ENCODE results near the gene TMEM106C.

The TMEM106C gene

GRCh38 chr12:47944685-47945340 is 18.6 kb upstream of the TMEM106C start:
- no peak overlapping the region for H2BK15ac ChIP-seq (ENCODE audit: low read length)
- no peak overlapping the region for H4K91ac ChIP-seq (ENCODE audit: low read depth, low read length, poor library complexity)
- no peak overlapping the region for H3K4me2 ChIP-seq (ENCODE audit: insufficient read depth, low read length, poor library complexity, severe bottlenecking)
- no CpG with 5 or more reads among the region's 6 CpGs for WGBS, 2 donors (ENCODE audit: extremely low coverage in 2 of 2, insufficient read length in 2 of 2, insufficient replicate concordance in 1 of 2)
- H3K79me1 ChIP-seq (ENCODE audit: low read depth, low read length) = no peaks in the 10 kb centered on the region
- peak overlapping the region; percentile 15 for H3K23ac ChIP-seq (ENCODE audit: low read depth, low read length, poor library complexity)
- H2BK120ac ChIP-seq (ENCODE audit: low read depth, low read length) = no peak overlapping the region
- no peaks in the 10 kb centered on the region for H3K9me3 ChIP-seq (replicated peaks in 1 of 2; ENCODE audit: control insufficient read depth in 2 of 2, insufficient read depth in 1 of 2, low read depth in 1 of 2, low read length in 2 of 2)
- no peak overlapping the region for H2BK12ac ChIP-seq (ENCODE audit: low read length)
- H3K27ac ChIP-seq (replicated peaks; ENCODE audit: low read length) = no peak overlapping the region
- H3K4ac ChIP-seq (ENCODE audit: low read length) = no peak overlapping the region
- peak overlapping the region in 1 of 2 donors; percentile 66 for H3K4me3 ChIP-seq (ENCODE audit: low read length in 2 of 2)
- H3K36me3 ChIP-seq (replicated peaks in 1 of 2; ENCODE audit: control insufficient read depth in 2 of 2, insufficient read depth in 2 of 2, low read length in 2 of 2) = no peaks in the 10 kb centered on the region
- no peak for DNase-seq (ENCODE audit: low spot score)
- no peak overlapping the region for H2AFZ ChIP-seq (ENCODE audit: low read length)
- no peak overlapping the region for H4K8ac ChIP-seq (ENCODE audit: low read depth, low read length)
- no peak overlapping the region for H3K14ac ChIP-seq (ENCODE audit: low read length)
- no peak overlapping the region for H3K18ac ChIP-seq (ENCODE audit: low read length)
- H3K27me3 ChIP-seq (ENCODE audit: control insufficient read depth in 3 of 3, insufficient read depth in 3 of 3, low read depth in 1 of 3, low read length in 3 of 3) = peaks cover 0 to 32% (median 9%) of the 10 kb centered on the region in 3 experiments
- peak overlapping the region; percentile 38 for H3K9ac ChIP-seq (ENCODE audit: low read depth, low read length, poor library complexity)
- H3K4me1 ChIP-seq (ENCODE audit: control insufficient read depth in 2 of 2, insufficient read depth in 1 of 2, low read depth in 1 of 2, low read length in 2 of 2) = peaks cover 3 to 9% of the 10 kb centered on the region in 2 donors
- H2BK5ac ChIP-seq (ENCODE audit: low read length) = no peak overlapping the region
- no peak overlapping the region for H2AK5ac ChIP-seq (ENCODE audit: low read depth, low read length)

GRCh38 chr12:47945341-47945728 is 18.1 kb upstream of the TMEM106C start:
- H3K23ac ChIP-seq (ENCODE audit: low read depth, low read length, poor library complexity) = no peak overlapping the region

GRCh38 chr12:47946413-47947323 is 16.7 kb upstream of the TMEM106C start:
- WGBS, 2 donors (ENCODE audit: extremely low coverage in 2 of 2, insufficient read length in 2 of 2, insufficient replicate concordance in 1 of 2) = no CpG with 5 or more reads among the region's 27 CpGs
- no peak overlapping the region for H3K9ac ChIP-seq (ENCODE audit: low read depth, low read length, poor library complexity)
- H3K27ac ChIP-seq (replicated peaks; ENCODE audit: low read length) = no peak overlapping the region

More at GRCh38 chr12:47945341-47945728, 18.1 kb upstream of the TMEM106C start:
- Histone ChIP-seq H3K4ac (ENCODE audit: low read length) (no peak overlapping the region), H3K18ac (ENCODE audit: low read length) (no peak overlapping the region), H3K4me1 (ENCODE audit: control insufficient read depth in 2 of 2, insufficient read depth in 1 of 2, low read depth in 1 of 2, low read length in 2 of 2) (peaks cover 3 to 11% of the 10 kb centered on the region in 2 donors), H2BK5ac (ENCODE audit: low read length) (no peak overlapping the region), H4K91ac (ENCODE audit: low read depth, low read length, poor library complexity) (no peak overlapping the region), H3K36me3 (replicated peaks in 1 of 2; ENCODE audit: control insufficient read depth in 2 of 2, insufficient read depth in 2 of 2, low read length in 2 of 2) (no peaks in the 10 kb centered on the region), H2BK120ac (ENCODE audit: low read depth, low read length) (no peak overlapping the region), H3K27me3 (ENCODE audit: control insufficient read depth in 3 of 3, insufficient read depth in 3 of 3, low read depth in 1 of 3, low read length in 3 of 3) (peaks cover 0 to 32% (median 9%) of the 10 kb centered on the region in 3 experiments), H3K4me2 (ENCODE audit: insufficient read depth, low read length, poor library complexity, severe bottlenecking) (no peak overlapping the region), H3K9me3 (replicated peaks in 1 of 2; ENCODE audit: control insufficient read depth in 2 of 2, insufficient read depth in 1 of 2, low read depth in 1 of 2, low read length in 2 of 2) (no peaks in the 10 kb centered on the region), H2BK12ac (ENCODE audit: low read length) (no peak overlapping the region), H3K27ac (replicated peaks; ENCODE audit: low read length) (no peak overlapping the region), H3K79me1 (ENCODE audit: low read depth, low read length) (no peaks in the 10 kb centered on the region), H2AFZ (ENCODE audit: low read length) (no peak overlapping the region), H3K4me3 (ENCODE audit: low read length in 2 of 2) (no peak overlapping the region), H4K8ac (ENCODE audit: low read depth, low read length) (no peak overlapping the region), H3K9ac (ENCODE audit: low read depth, low read length, poor library complexity) (no peak overlapping the region), H2AK5ac (ENCODE audit: low read depth, low read length) (no peak overlapping the region), H3K14ac (ENCODE audit: low read length) (no peak overlapping the region), H2BK15ac (ENCODE audit: low read length) (no peak overlapping the region)
- WGBS, 2 donors (ENCODE audit: extremely low coverage in 2 of 2, insufficient read length in 2 of 2, insufficient replicate concordance in 1 of 2) = no CpG with 5 or more reads among the region's 1 CpG
- DNase-seq (ENCODE audit: low spot score) = no peak

GRCh38 chr12:47947341-47947740 is 16.1 kb upstream of the TMEM106C start:
- no peak overlapping the region for H2BK15ac ChIP-seq (ENCODE audit: low read length)
- WGBS, 2 donors (ENCODE audit: extremely low coverage in 2 of 2, insufficient read length in 2 of 2, insufficient replicate concordance in 1 of 2) = no CpG with 5 or more reads among the region's 12 CpGs

More at GRCh38 chr12:47946413-47947323, 16.7 kb upstream of the TMEM106C start:
- H2BK5ac ChIP-seq (ENCODE audit: low read length) = peak overlapping the region; percentile 66
- no peak overlapping the region for H3K4me2 ChIP-seq (ENCODE audit: insufficient read depth, low read length, poor library complexity, severe bottlenecking)
- no peak overlapping the region for H4K8ac ChIP-seq (ENCODE audit: low read depth, low read length)
- H3K9me3 ChIP-seq (replicated peaks in 1 of 2; ENCODE audit: control insufficient read depth in 2 of 2, insufficient read depth in 1 of 2, low read depth in 1 of 2, low read length in 2 of 2) = no peaks in the 10 kb centered on the region
- H2BK120ac ChIP-seq (ENCODE audit: low read depth, low read length) = no peak overlapping the region
- DNase-seq (ENCODE audit: low spot score) = no peak
- no peaks in the 10 kb centered on the region for H3K79me1 ChIP-seq (ENCODE audit: low read depth, low read length)
- H3K36me3 ChIP-seq (replicated peaks in 1 of 2; ENCODE audit: control insufficient read depth in 2 of 2, insufficient read depth in 2 of 2, low read length in 2 of 2) = no peaks in the 10 kb centered on the region
- H2AFZ ChIP-seq (ENCODE audit: low read length) = peak overlapping the region; percentile 23
- peak overlapping the region; percentile 83 for H3K18ac ChIP-seq (ENCODE audit: low read length)
- H3K27me3 ChIP-seq (ENCODE audit: control insufficient read depth in 3 of 3, insufficient read depth in 3 of 3, low read depth in 1 of 3, low read length in 3 of 3) = peaks cover 0 to 25% (median 9%) of the 10 kb centered on the region in 3 experiments
- peaks cover 3 to 13% of the 10 kb centered on the region in 2 donors for H3K4me1 ChIP-seq (ENCODE audit: control insufficient read depth in 2 of 2, insufficient read depth in 1 of 2, low read depth in 1 of 2, low read length in 2 of 2)
- H2BK12ac ChIP-seq (ENCODE audit: low read length) = peak overlapping the region; percentile 87
- no peak overlapping the region for H3K4ac ChIP-seq (ENCODE audit: low read length)
- H3K14ac ChIP-seq (ENCODE audit: low read length) = no peak overlapping the region
- H3K23ac ChIP-seq (ENCODE audit: low read depth, low read length, poor library complexity) = no peak overlapping the region
- H2AK5ac ChIP-seq (ENCODE audit: low read depth, low read length) = peak overlapping the region; percentile 81
- H3K4me3 ChIP-seq (ENCODE audit: low read length in 2 of 2) = no peak overlapping the region
- H2BK15ac ChIP-seq (ENCODE audit: low read length) = peak overlapping the region; percentile 40
- H4K91ac ChIP-seq (ENCODE audit: low read depth, low read length, poor library complexity) = no peak overlapping the region

More at GRCh38 chr12:47947341-47947740, 16.1 kb upstream of the TMEM106C start:
- Histone ChIP-seq H2BK5ac (ENCODE audit: low read length) (no peak overlapping the region), H3K23ac (ENCODE audit: low read depth, low read length, poor library complexity) (no peak overlapping the region), H4K8ac (ENCODE audit: low read depth, low read length) (no peak overlapping the region), H3K9me3 (replicated peaks in 1 of 2; ENCODE audit: control insufficient read depth in 2 of 2, insufficient read depth in 1 of 2, low read depth in 1 of 2, low read length in 2 of 2) (no peaks in the 10 kb centered on the region), H4K91ac (ENCODE audit: low read depth, low read length, poor library complexity) (no peak overlapping the region), H3K79me1 (ENCODE audit: low read depth, low read length) (no peaks in the 10 kb centered on the region), H3K4me1 (ENCODE audit: control insufficient read depth in 2 of 2, insufficient read depth in 1 of 2, low read depth in 1 of 2, low read length in 2 of 2) (peaks cover 3 to 8% of the 10 kb centered on the region in 2 donors), H3K27ac (replicated peaks; ENCODE audit: low read length) (no peak overlapping the region), H3K9ac (ENCODE audit: low read depth, low read length, poor library complexity) (peak overlapping the region; percentile 10), H3K27me3 (ENCODE audit: control insufficient read depth in 3 of 3, insufficient read depth in 3 of 3, low read depth in 1 of 3, low read length in 3 of 3) (peaks cover 0 to 29% (median 7%) of the 10 kb centered on the region in 3 experiments), H3K36me3 (replicated peaks in 1 of 2; ENCODE audit: control insufficient read depth in 2 of 2, insufficient read depth in 2 of 2, low read length in 2 of 2) (no peaks in the 10 kb centered on the region), H2AFZ (ENCODE audit: low read length) (peak overlapping the region; percentile 23), H2BK12ac (ENCODE audit: low read length) (no peak overlapping the region), H3K4me3 (ENCODE audit: low read length in 2 of 2) (no peak overlapping the region), H3K14ac (ENCODE audit: low read length) (peak overlapping the region; percentile 86), H2AK5ac (ENCODE audit: low read depth, low read length) (peak overlapping the region; percentile 6), H3K4ac (ENCODE audit: low read length) (peak overlapping the region; percentile 24), H2BK120ac (ENCODE audit: low read depth, low read length) (no peak overlapping the region), H3K4me2 (ENCODE audit: insufficient read depth, low read length, poor library complexity, severe bottlenecking) (no peak overlapping the region), H3K18ac (ENCODE audit: low read length) (peak overlapping the region; percentile 88)
- DNase-seq (ENCODE audit: low spot score) = no peak

Measured in neuronal stem cell (in vitro differentiated cells).